Measurements from ENCODE around the gene CASQ2. TPM values are rescaled to one million over a fixed set of nuclear protein-coding genes. Genes with fewer than 3 reads are reported as not detected.

Gene CASQ2
- total RNA-seq, 1 donor from 2014 or later = not detected

DNA sequence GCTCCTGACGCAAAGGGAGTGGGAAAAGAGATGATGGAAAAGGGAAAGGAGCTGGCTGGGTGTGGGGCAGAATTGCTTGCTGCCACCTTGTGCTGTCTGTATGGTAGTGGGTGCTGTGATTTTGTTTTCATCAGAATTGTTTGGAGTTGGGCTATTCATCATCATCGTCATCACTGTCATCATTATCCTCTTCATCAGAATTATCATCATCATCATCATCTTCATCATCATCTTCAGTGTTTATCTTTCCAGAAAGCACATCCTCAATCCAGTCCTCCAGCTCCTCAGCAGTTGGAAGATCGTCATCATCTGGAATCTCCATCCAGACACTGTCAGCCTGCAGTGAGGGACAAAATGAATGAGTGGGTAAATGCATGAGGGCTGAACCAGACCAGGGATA lies 67.4 kb downstream of the CASQ2 start:
- intact Hi-C loops (cut with micrococcal nuclease) = no loop called here

- intact Hi-C loops (cut with micrococcal nuclease) = no loop called here
Observed at GRCh38 chr1:115697619-115698018, 70.9 kb downstream of the CASQ2 start.

GRCh38 chr1:115694805-115695204 lies 73.7 kb downstream of the CASQ2 start:
- intact Hi-C loops (cut with micrococcal nuclease) = no loop called here

- intact Hi-C loops (cut with micrococcal nuclease) = no loop called here
Observed at GRCh38 chr1:115692224-115692623, 76.3 kb downstream of the CASQ2 start.

DNA sequence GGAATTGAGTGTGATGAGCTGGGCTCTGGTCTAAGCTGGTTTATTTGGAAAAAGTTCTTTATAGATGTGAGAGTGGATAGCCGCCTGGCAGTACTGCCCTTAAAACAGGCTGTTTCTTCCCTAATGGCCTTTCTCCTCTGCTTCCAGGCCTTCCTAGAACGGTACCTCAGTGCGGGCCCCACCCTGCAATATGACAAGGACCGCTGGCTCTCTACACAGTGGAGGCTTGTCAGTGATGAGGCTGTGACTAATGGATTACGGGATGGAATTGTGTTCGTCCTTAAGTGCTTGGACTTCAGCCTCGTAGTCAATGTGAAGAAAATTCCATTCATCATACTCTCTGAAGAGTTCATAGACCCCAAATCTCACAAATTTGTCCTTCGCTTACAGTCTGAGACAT lies 77.5 kb downstream of the CASQ2 start:
- intact Hi-C loops (cut with micrococcal nuclease) = no loop called here

DNA sequence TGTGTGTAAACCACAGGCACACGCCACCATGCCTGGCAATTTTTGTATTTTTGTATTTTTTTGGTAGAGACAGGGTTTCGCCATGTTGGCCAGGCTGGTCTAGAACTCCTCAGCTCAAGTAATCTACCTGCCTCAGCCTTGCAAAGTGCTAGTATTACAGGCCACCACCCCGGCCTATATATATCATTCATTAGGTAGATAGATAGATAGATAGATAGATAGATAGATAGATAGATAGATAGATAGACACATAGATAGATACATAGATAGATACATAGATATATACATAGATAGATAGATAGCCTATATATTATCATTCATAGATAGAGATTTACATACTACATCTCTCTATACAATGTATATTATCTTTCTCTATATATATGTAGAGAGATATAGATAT lies 80.8 kb downstream of the CASQ2 start:
- intact Hi-C loops (cut with micrococcal nuclease) = no loop called here

DNA sequence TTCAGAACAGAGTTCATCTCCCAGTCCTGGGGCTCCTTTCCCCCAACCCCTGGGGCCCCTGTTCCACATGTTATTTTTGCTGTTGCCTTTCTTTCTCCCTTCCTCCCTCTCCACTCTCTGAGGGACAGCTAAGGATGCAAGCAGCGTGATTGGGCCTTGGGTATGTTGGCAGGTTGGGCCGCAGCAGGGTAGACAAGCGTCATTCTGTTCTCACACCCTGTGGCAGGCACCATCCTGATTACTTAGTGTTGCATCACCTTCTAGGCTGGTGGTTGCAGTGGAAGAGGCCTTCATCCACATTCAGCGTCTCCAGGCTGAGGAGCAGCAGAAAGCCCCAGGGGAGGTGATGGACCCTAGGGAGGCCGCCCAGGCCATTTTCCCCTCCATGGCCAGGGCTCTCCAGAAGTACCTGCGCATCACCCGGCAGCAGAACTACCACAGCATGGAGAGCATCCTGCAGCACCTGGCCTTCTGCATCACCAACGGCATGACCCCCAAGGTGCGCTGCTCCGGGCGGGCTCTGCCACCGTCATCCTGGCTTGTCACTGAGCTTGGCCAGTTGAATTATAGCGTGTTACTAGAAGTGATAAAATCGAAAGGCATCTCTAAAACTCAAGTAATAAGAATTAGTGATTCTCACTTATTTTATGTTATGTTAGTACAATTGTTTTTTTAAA lies 83.3 kb downstream of the CASQ2 start:
- intact Hi-C loops (cut with micrococcal nuclease) = no loop called here

DNA sequence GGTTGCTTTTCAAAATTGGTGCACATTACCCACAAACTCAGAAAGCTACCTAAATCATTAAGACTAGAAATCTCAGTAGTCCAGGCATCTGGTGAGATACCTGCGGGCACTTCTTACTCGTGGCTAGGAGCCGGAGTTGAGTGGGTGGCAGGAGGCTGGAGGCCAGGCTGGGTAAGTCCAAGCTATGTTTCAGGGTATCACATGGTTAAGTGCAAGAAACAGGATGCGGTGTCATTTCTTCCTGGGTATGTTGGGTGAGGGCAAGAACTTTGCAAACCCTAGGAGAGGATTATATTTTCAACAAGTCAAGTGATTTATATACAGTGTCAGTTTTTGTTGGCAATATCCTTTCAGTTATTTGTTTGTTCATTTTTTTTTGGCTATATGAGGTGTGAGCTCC lies 85.7 kb downstream of the CASQ2 start:
- intact Hi-C loops (cut with micrococcal nuclease) = no loop called here

- intact Hi-C loops (cut with micrococcal nuclease) = no loop called here
Observed at GRCh38 chr1:115680730-115681111, 87.8 kb downstream of the CASQ2 start.

- intact Hi-C loops (cut with micrococcal nuclease) = no loop called here
Observed at GRCh38 chr1:115679141-115679611, 89.3 kb downstream of the CASQ2 start.

- intact Hi-C loops (cut with micrococcal nuclease) = no loop called here
Observed at GRCh38 chr1:115678141-115678540, 90.4 kb downstream of the CASQ2 start.

GRCh38 chr1:115677565-115677964 lies 90.9 kb downstream of the CASQ2 start:
- intact Hi-C loops (cut with micrococcal nuclease) = no loop called here

DNA sequence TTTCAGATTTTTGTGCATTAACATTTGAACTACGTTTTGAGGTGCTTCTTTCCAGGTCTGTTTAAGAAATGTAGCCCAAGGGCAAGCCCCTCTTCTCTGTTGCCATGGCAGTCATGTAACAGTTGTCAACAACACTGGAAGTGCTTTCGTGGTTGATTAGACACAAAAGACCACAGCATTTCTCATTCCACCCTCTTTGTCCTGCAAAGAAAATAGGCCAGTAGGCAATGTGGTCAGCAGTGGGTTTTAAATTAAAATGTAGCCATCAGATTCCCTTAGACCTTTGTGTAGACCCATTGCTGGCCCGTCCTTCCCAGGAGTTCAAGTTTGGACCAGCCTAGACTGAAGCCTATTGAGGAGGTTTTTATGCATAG lies 91.3 kb downstream of the CASQ2 start:
- intact Hi-C loops (cut with micrococcal nuclease) = no loop called here

GRCh38 chr1:115676498-115677181 lies 91.9 kb downstream of the CASQ2 start:
- intact Hi-C loops (cut with micrococcal nuclease) = no loop called here

DNA sequence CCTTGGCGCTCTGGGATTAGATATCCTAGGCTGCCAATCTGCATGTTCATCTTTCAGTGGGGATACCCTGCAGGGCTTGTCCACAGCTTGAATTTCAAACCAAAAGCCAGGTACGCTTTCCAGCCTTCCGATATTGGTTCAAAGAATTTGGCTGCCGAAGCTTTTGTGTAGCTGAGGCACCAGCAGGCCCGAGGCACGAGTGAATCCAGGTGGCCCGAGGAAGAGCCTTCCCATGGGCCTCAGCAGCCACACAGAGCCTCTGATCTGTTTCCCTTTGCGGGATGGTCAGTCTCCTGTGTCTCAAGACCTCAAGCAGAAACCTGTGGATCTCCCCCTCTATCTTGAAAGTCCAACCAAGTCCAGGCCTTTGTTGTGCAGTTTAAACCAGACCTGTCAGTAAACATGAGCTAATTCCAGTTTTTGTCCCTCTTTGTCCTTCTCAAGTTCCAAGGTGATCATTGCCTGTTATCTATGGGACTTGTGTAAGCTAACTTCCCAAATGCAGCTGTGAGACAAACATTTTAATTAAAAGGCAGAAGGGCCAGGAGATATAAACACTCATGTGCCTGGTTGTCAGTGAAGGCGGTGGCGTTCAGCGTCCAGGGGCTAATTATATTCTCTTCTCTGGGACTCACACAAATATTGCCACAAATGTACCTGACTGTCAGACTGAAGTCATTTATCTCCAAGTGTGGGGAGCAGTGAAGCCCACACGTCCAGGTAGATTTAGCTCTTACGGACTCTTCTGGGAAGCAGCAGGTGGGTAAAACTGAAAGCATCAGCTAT lies 96.1 kb downstream of the CASQ2 start:
- intact Hi-C loops (cut with micrococcal nuclease) = no loop called here

DNA sequence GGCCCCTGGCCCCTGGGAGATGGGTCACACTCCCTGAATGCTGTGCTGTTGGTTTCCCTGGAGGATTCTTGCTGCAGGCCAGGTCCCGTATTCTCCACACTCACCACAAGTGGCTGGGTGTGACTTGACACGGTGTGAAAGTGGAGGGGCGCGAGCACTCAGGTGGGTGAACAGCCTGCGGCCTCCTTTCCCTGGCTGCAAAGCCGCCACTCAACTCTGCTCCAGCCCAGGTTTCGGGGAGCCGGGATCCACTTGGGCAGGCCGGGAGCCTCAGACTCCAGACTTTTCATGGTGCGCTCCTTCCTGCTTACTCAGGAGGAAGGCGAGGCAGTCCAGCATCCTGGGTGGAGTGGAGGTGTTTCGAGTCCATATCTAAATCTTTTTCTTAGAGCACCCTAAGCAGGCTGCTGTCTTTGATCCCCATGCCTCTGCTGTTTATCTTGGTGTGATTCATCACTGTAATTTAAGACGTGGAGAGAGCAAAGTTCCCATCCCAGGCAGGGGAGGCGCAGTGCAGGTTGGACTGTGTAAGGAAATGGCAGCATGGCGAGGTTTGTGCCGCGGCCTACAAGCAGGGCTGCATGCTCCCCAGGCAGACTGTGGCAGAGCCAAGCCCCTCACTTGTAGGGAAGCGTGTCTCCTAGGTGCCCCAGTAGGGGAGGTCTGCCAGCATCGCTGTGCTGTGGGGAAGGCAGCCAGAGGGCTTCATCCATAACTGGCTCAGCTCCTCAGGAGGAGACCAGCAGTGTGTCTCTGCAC lies 97.2 kb downstream of the CASQ2 start:
- intact Hi-C loops (cut with micrococcal nuclease) = no loop called here

GRCh38 chr1:115670476-115671175 lies 97.9 kb downstream of the CASQ2 start:
- intact Hi-C loops (cut with micrococcal nuclease) = no loop called here

GRCh38 chr1:115669886-115670285 lies 98.6 kb downstream of the CASQ2 start:
- intact Hi-C loops (cut with micrococcal nuclease) = no loop called here

GRCh38 chr1:115669002-115669673 lies 99.4 kb downstream of the CASQ2 start:
- intact Hi-C loops (cut with micrococcal nuclease) = no loop called here

DNA sequence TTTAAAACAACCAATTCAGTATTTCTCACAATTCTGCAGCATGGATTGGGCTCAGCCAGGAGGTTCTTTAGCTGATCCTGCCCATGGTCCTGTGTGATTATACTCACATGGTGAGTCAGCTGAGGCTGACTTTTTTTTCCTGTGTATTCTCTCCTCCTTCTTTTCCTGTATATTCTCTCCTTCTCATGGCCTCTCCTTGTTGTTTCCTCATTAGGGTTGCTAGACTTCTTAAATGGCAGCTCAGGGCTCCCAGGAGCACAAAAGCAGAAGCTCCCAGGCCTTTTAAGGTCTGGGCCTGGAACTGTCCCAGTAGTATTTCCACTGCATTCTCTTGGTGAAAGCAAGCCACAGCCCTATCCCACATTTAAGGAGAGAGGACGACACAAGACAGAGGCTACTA lies 99.9 kb downstream of the CASQ2 start:
- intact Hi-C loops (cut with micrococcal nuclease) = no loop called here

All from T-helper 1 cell treated with Interleukin-12 subunit alpha and Interleukin-12 subunit beta and Interleukin-4 antibody, amounts not matched to agents 30 ng/mL and 1 ng/mL, for 36 hours (primary cell).